Fibroblast of peridontal ligament (primary cell): Measurements from ENCODE around the gene EPDR1.
A peak's percentile ranks its signal among the peaks of the same experiment; 100 is the strongest.
"Not testable (repeated sequence)": the region's sequence is repeated elsewhere in the genome, so short reads cannot be mapped to it uniquely, and the experiment has no call there.

Experiments used
- DNase-seq: peaks from one replicate; pipeline ENCODE4 v3.0.0-alpha.2; 2010; ENCODE audit errors: extremely low read depth

EPDR1 gene

GRCh38 chr7:37928878-37929277 is 8.4 kb downstream of the EPDR1 start:
- DNase-seq = no peak

- peak; percentile 90 for DNase-seq
Observed at GRCh38 chr7:37930226-37930948, 9.9 kb downstream of the EPDR1 start.

- no peak for DNase-seq
Observed at GRCh38 chr7:37932543-37932942, 12.1 kb downstream of the EPDR1 start.

- no peak for DNase-seq
Observed at GRCh38 chr7:37933018-37933566, 12.7 kb downstream of the EPDR1 start.

- peak; percentile 69 for DNase-seq
Observed at GRCh38 chr7:37942934-37943610, 22.6 kb downstream of the EPDR1 start.

- no peak for DNase-seq
Observed at GRCh38 chr7:37943905-37944736, 23.7 kb downstream of the EPDR1 start.

GRCh38 chr7:37944737-37945054 is 24.3 kb downstream of the EPDR1 start:
- DNase-seq = no peak

- peak; percentile 89 for DNase-seq
Observed at GRCh38 chr7:37945336-37945735, 24.9 kb downstream of the EPDR1 start.

GRCh38 chr7:37947138-37947940 is 26.9 kb downstream of the EPDR1 start:
- no peak for DNase-seq

GRCh38 chr7:37947941-37948210 is 27.4 kb downstream of the EPDR1 start:
- no peak for DNase-seq

GRCh38 chr7:37952240-37952639 is 31.8 kb downstream of the EPDR1 start:
- DNase-seq = no peak

- DNase-seq = not testable (repeated sequence)
Observed at GRCh38 chr7:37954217-37954616, 33.8 kb downstream of the EPDR1 start.

GRCh38 chr7:37956791-37957190 is 36.4 kb downstream of the EPDR1 start:
- DNase-seq = no peak

- DNase-seq = peak; percentile 75
Observed at GRCh38 chr7:37957221-37957970, 37.0 kb downstream of the EPDR1 start.

- DNase-seq = peak; percentile 72
Observed at GRCh38 chr7:37960483-37960882, 40.0 kb downstream of the EPDR1 start.

- DNase-seq = peak; percentile 45
Observed at GRCh38 chr7:37961251-37961650, 40.8 kb downstream of the EPDR1 start.

GRCh38 chr7:37964196-37964595 is 43.8 kb downstream of the EPDR1 start:
- no peak for DNase-seq

GRCh38 chr7:37970211-37970610 is 49.8 kb downstream of the EPDR1 start:
- peak; percentile 63 for DNase-seq

GRCh38 chr7:37971491-37971890 is 51.1 kb downstream of the EPDR1 start:
- DNase-seq = peak; percentile 86

GRCh38 chr7:37973915-37974314 is 53.5 kb downstream of the EPDR1 start:
- DNase-seq = no peak

- DNase-seq = no peak
Observed at GRCh38 chr7:37974711-37975110, 54.3 kb downstream of the EPDR1 start.
